Measurements from ENCODE around the gene FBXO48. TPM values are rescaled to one million over a fixed set of nuclear protein-coding genes. Genes with fewer than 3 reads are reported as not detected.

FBXO48 gene, protein sequence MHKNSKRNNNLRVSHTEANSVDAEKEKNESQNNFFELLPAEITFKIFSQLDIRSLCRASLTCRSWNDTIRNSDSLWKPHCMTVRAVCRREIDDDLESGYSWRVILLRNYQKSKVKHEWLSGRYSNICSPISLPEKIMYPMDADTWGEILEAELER
- under 0.01 and 0.99 TPM in 2 replicates for total RNA-seq (ENCODE audit: low replicate concordance)

DNA sequence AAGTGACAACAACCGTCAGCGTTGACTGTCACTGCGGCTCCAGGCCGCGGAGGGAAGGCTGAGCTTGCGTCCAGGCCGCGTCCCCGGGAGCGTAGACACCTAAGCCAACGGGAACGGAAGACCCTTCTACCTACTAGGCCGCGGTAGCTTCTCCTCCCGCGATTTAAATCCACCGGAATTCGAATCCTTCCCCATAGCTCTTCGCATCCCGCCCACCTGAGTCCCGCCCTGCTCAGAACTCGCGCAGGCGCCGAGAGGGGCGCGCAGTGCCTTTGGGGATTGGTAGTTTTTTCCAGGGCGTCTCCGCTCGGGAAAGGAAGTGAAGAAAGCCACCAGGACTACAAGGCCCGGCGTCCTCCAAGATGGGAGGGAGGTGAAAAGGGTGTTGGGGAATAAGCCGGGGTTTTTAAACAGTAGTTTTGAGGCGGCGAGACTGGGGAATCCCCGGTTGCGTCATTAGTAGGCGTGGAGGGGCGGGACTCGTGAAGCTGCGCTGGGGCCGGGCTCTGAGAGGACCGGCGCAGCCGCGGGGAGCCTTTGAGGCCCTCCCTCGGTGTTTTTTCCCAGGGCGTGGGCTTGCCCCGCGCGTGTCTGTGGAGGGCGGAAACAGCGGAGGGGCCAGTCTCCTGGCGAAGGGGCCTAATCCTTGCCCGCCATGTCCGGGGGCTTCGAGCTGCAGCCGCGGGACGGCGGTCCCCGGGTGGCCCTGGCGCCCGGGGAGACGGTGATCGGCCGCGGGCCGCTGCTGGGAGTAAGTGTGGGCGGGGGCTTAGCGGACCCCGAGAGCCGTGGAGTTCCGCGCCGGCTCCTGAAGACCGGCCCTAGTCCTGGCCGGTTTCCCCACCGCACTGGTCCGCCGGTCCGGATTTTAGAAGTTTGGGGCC, at the start of gene FBXO48, which contains the start of gene APLF:
TSS of gene FBXO48 (minus strand) at position 218 of the 884 bp plus-strand sequence. CDS start 2,149 bp downstream, outside the sequence.
TSS of gene APLF (plus strand) at position 509 of the 884 bp plus-strand sequence. CDS start at position 656, 147 bp downstream.
- peak within 1 kb of the TSS; percentile 83 for H3K4me3 ChIP-seq (ENCODE audit: low read depth, low read length)
- DNase-seq (ENCODE audit: low read depth): peak; percentile 99
- TF ChIP-seq, protein P1, sequence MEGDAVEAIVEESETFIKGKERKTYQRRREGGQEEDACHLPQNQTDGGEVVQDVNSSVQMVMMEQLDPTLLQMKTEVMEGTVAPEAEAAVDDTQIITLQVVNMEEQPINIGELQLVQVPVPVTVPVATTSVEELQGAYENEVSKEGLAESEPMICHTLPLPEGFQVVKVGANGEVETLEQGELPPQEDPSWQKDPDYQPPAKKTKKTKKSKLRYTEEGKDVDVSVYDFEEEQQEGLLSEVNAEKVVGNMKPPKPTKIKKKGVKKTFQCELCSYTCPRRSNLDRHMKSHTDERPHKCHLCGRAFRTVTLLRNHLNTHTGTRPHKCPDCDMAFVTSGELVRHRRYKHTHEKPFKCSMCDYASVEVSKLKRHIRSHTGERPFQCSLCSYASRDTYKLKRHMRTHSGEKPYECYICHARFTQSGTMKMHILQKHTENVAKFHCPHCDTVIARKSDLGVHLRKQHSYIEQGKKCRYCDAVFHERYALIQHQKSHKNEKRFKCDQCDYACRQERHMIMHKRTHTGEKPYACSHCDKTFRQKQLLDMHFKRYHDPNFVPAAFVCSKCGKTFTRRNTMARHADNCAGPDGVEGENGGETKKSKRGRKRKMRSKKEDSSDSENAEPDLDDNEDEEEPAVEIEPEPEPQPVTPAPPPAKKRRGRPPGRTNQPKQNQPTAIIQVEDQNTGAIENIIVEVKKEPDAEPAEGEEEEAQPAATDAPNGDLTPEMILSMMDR (IDR thresholded peaks at IDR 0.05; ENCODE audit: insufficient read depth, low read length): no peak

DNA sequence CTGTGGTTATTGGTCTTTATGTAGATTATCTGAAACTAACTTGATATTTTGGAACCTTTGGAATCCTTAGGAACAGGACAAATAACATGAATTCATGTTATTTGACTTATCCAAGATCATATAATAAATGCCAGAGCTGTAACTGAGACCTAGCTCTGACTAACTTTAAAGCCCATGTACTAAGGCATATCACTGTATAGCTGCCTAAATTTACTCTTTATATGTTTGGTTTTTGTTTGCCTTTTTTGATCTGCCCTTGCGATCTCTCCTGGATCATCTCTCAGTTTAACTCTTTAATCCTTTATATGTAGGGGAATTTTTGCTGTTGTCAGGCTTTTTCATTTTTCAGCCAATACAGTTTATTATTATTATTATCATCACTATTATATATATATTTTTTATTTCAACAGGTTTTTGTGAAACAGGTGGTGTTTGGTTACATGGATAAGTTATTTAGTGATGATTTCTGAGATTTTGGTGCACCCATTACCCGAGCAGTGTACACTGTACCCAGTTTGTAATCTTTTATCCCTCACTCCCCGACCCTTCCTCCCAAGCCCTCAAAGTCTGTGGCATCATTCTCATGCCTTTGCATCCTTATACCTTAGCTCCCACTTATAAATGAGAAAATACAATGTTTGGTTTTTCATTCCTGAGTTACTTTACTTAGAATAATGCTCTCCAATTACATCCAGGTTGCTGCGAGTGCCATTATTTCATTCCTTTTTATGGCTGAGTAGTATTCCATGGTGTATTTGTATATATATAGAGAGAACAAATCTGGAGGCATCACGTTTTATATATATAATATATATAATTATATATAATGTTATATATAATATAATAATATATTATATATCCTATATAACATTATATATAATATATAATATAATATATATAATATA, 49.2 kb upstream of the FBXO48 start:
- DNase-seq (ENCODE audit: low read depth): no peak
- TF ChIP-seq, protein P1 (IDR thresholded peaks at IDR 0.05; ENCODE audit: insufficient read depth, low read length): no peak

DNA sequence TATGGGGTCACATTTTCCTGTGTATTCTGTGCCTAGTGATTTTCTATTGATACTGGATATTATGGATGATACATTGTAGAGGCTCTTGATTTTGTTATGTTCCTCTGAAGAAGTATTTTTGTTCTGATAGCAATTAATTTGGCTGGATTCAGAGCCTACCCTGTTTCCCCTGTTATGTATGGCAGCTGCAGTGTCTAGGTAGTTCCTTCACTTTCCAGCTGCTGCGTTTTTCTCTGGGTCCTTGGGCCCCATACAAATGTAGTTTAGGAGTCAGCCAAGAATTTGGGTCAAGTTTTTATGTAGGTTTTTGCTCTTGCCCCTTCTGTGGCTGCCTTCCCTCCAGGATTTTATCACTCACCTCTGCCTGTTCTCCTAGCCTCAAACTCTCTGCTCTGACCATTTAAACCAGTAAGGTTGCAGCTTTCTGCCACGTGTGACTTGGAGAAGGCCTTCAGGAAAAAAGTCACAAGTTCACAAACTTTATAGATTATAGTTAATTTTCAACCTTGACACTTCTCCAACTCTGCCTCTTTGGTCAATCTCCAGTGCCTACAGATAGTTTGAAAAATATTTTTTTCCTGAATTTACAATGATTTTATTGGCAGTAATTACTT, 47.3 kb upstream of the FBXO48 start:
- TF ChIP-seq, protein P1 (IDR thresholded peaks at IDR 0.05; ENCODE audit: insufficient read depth, low read length): no peak
- no peak overlapping the region for H3K4me3 ChIP-seq (ENCODE audit: low read depth, low read length)
- no peak for DNase-seq (ENCODE audit: low read depth)

More for the DNA sequence above, 49.2 kb upstream of the FBXO48 start:
- H3K4me3 ChIP-seq (ENCODE audit: low read depth, low read length): no peak overlapping the region

DNA sequence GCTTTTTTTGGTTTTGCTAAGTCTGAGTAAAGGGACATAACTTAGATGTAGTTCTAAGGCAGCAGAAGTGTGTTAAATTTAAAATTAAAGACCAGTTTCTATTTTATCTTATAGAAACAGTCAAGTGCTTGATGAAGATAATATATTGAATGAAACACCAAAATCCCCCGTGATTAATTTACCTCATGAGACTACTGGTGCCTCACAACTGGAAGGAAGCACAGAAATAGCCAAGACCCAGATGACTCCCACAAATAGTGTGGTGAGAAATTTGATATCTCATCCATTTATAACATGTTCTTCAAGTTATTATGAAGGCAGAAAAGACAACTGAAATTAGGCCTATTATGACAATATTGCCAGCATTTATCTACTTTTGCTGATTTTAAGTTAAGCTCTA, 45.9 kb upstream of the FBXO48 start:
- H3K4me3 ChIP-seq (ENCODE audit: low read depth, low read length): no peak overlapping the region
- DNase-seq (ENCODE audit: low read depth): no peak
- TF ChIP-seq, protein P1 (IDR thresholded peaks at IDR 0.05; ENCODE audit: insufficient read depth, low read length): no peak

DNA sequence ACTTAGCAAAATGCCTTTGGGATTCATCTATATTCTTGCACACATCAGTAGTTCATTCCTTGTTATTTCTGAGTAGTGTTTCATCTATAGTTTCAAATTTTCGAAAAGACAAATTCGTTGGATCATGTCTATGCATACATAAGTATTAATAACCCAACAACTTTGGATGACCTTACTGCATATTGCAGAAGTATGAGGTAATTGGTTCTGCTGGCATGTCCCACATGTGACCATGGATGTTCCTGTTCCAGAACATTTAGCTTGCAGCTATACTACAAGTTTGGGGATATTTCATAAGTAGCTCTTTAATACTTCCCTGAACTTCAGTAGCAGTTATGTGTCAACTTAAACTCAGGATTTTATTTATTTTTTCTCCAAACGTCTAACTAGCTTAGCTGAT, 45.2 kb upstream of the FBXO48 start:
- TF ChIP-seq, protein P1 (IDR thresholded peaks at IDR 0.05; ENCODE audit: insufficient read depth, low read length): no peak
- no peak for DNase-seq (ENCODE audit: low read depth)
- H3K4me3 ChIP-seq (ENCODE audit: low read depth, low read length): no peak overlapping the region

DNA sequence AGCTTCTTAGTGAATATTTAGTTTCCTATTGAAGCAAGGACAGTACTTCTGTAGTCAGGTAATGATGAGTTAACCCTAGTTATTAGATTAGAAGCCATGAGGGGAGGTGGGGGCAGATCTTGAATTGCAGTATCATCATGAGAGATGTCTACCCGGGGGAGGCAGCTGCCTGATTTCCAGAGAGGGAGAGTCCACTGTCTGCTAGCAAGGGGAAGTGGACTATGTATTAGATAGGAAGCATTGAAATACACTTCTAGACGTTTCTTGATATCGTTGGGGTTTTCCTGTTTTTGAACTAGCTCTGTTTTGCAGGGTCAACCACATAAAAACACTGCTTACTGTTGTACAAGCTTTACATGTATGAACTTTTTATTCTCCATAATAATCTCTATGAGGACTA, 39.1 kb upstream of the FBXO48 start:
- no peak for DNase-seq (ENCODE audit: low read depth)
- TF ChIP-seq, protein P1 (IDR thresholded peaks at IDR 0.05; ENCODE audit: insufficient read depth, low read length): no peak
- no peak overlapping the region for H3K4me3 ChIP-seq (ENCODE audit: low read depth, low read length)
